Neural cell (in vitro differentiated cells): ENCODE data around the gene CERS5. TPM values are rescaled to one million over a fixed set of nuclear protein-coding genes. Genes with fewer than 3 reads are reported as not detected.

Source experiments
- H2AFZ ChIP-seq: fragments of 200-600, 300-800 bp; sonication (generic), shearing (Covaris generic); 2 replicates; pipeline ENCODE4 v1.6.0; 2014; ENCODE audit warnings: low read depth, mild to moderate bottlenecking, antibody characterized with exemption, low read length, moderate library complexity
- H3F3A ChIP-seq: fragments of 200-600 bp; shearing (Covaris generic); 2 replicates; pipeline ENCODE4 v1.6.1; 2016; ENCODE audit warnings: mild to moderate bottlenecking, moderate library complexity, mixed read lengths, antibody characterized with exemption, low read length; ENCODE audit not compliant: insufficient read depth, poor library complexity, severe bottlenecking
- H3K27ac ChIP-seq: fragments of 200-600, 300-800 bp; sonication (generic), shearing (Covaris generic); 2 replicates; pipeline ENCODE4 v1.5.1; 2014; ENCODE audit warnings: mild to moderate bottlenecking, low read length, moderate library complexity
- H3K27me3 ChIP-seq: fragments of 300-800, 200-600 bp; sonication (generic), shearing (Covaris generic); 2 replicates; pipeline ENCODE4 v1.6.0; 2014; ENCODE audit warnings: mild to moderate bottlenecking, low read depth, low read length, moderate library complexity; ENCODE audit not compliant: insufficient read depth
- H3K36me3 ChIP-seq: fragments of 300-800, 200-600 bp; sonication (generic), shearing (Covaris generic); 2 replicates; pipeline ENCODE4 v1.5.1; 2014; ENCODE audit warnings: mild to moderate bottlenecking, antibody characterized with exemption, low read length, moderate library complexity; ENCODE audit not compliant: insufficient read depth
- H3K4me2 ChIP-seq: fragments of 300-800, 200-600 bp; sonication (generic), shearing (Covaris generic); 2 replicates; pipeline ENCODE4 v1.6.0; 2014; ENCODE audit warnings: mild to moderate bottlenecking, low read length
- H3K4me3 ChIP-seq: fragments of 300-800, 200-600 bp; sonication (generic), shearing (Covaris generic); 2 replicates; pipeline ENCODE4 v1.5.1; 2014; ENCODE audit warnings: mild to moderate bottlenecking, low read length, moderate library complexity
- H3K79me2 ChIP-seq: fragments of 200-600 bp; shearing (Covaris generic); replicated peaks from 2 replicates; pipeline ENCODE4 v1.6.0; 2014; ENCODE audit warnings: mild to moderate bottlenecking, low read length, moderate library complexity; ENCODE audit not compliant: insufficient read depth
- H3K9ac ChIP-seq: fragments of 300-800, 200-600 bp; sonication (generic), shearing (Covaris generic); 2 replicates; pipeline ENCODE4 v1.6.1; 2016; ENCODE audit warnings: mild to moderate bottlenecking, low read length, mixed read lengths
- H3K9me2 ChIP-seq: fragments of 200-600 bp; shearing (Covaris generic); 2 replicates; pipeline ENCODE4 v1.6.1; 2016; ENCODE audit warnings: mild to moderate bottlenecking, low read length, mixed read lengths; ENCODE audit not compliant: insufficient read depth
- H3K9me3 ChIP-seq: fragments of 200-600, 300-800 bp; sonication (generic), shearing (Covaris generic); 2 replicates; pipeline ENCODE4 v1.6.1; 2016; ENCODE audit warnings: mild to moderate bottlenecking, mixed run types, low read length, moderate library complexity, mixed read lengths
- H4K20me1 ChIP-seq: fragments of 200-600 bp; shearing (Covaris generic); 2 replicates; pipeline ENCODE4 v1.6.1; 2016; ENCODE audit warnings: mild to moderate bottlenecking, mixed run types; ENCODE audit not compliant: insufficient read depth
- CTCF ChIP-seq: fragments of 450-650 bp; IDR thresholded peaks from 2 replicates; pipeline ENCODE4 v1.5.1; 2014; ENCODE audit warnings: antibody characterized with exemption, mild to moderate bottlenecking, moderate library complexity; ENCODE audit not compliant: poor library complexity, severe bottlenecking
- EP300 ChIP-seq: fragments of 450-650 bp; conservative IDR thresholded peaks from 2 replicates; pipeline ENCODE4 v1.6.1; 2014; ENCODE audit warnings: antibody characterized with exemption, mild to moderate bottlenecking, moderate library complexity; ENCODE audit not compliant: poor library complexity, severe bottlenecking
- EZH2 ChIP-seq: fragments of 200-600, 300-800 bp; shearing (Covaris generic), sonication (generic); IDR thresholded peaks from 2 replicates; pipeline ENCODE4 v1.6.1; 2014; ENCODE audit warnings: antibody characterized with exemption, low read length, borderline replicate concordance, mild to moderate bottlenecking; ENCODE audit not compliant: insufficient read depth, poor library complexity, severe bottlenecking
- MXI1 ChIP-seq: fragments of 450-650 bp; conservative IDR thresholded peaks from 2 replicates; pipeline ENCODE4 v1.6.1; 2014; ENCODE audit warnings: antibody characterized with exemption, mild to moderate bottlenecking; ENCODE audit not compliant: poor library complexity, severe bottlenecking
- RAD21 ChIP-seq: fragments of 450-650 bp; conservative IDR thresholded peaks from 2 replicates; pipeline ENCODE4 v1.6.1; 2014; ENCODE audit warnings: antibody characterized with exemption, mild to moderate bottlenecking, moderate library complexity
- SMC3 ChIP-seq: fragments of 450-650 bp; conservative IDR thresholded peaks from 2 replicates; pipeline ENCODE4 v1.6.1; 2014; ENCODE audit warnings: antibody characterized with exemption, mild to moderate bottlenecking, moderate library complexity; ENCODE audit not compliant: poor library complexity
- TAF1 ChIP-seq: IDR thresholded peaks from 2 replicates; pipeline ENCODE4 v1.6.1; 2012; ENCODE audit warnings: low read depth
- polyA plus RNA-seq: library from polyadenylated mRNA; depleted of rRNA; stranded (reverse); fragments of >200 nt; gene quantifications from 2 replicates; pipeline ENCODE4 v1.2.3, GENCODE V29; 2014
- TF ChIP-seq, protein P1 (sequence below): IDR thresholded peaks from 2 replicates; pipeline ENCODE4 v1.6.1; 2012; ENCODE audit warnings: borderline replicate concordance

CERS5 gene
- polyA plus RNA-seq, 1 donor from 2014 or later: 470 TPM

DNA sequence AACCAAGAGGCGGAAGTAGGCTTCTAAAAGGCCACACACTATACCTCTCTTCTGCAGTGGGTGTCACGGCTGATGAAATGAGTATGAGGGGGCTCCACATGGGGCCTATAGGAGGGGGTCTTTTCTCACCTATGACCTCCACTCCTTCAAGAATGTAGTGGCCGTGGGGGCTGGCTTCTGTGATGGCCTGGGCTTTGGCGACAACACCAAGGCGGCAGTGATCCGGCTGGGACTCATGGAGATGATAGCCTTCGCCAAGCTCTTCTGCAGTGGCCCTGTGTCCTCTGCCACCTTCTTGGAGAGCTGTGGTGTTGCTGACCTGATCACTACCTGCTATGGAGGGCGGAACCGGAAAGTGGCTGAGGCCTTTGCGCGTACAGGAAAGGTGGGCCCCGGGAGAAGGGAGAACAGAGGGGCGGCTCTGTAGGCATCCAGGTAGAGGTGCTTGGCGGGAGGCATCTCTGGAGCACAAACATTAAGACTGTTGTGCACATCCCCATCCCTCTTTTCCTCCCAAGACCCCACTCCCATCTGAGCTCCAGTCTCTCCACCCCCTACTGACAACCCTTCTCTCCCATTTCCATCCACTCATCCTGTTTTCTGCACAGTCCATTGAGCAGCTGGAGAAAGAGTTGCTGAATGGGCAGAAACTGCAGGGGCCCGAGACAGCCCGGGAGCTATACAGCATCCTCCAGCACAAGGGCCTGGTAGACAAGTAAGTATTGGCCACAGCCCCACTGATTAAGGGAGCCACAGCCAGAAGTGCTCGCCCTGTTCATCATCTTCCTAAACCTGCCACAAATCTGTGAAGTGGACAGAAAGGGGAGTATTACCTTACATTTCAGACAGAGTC lies 59.5 kb downstream of the CERS5 start:
- Histone ChIP-seq H3K9me2 (no peaks in the 10 kb centered on the region), H3K79me2 (no peaks in the 10 kb centered on the region), H3K4me3 (no peak overlapping the region), H3K9me3 (no peaks in the 10 kb centered on the region), H3K36me3 (no peaks in the 10 kb centered on the region), H2AFZ (no peak overlapping the region), H4K20me1 (no peaks in the 10 kb centered on the region), H3K27me3 (no peaks in the 10 kb centered on the region), H3F3A (no peaks in the 10 kb centered on the region), H3K27ac (no peak overlapping the region), H3K4me2 (no peak overlapping the region), H3K9ac (no peak overlapping the region)
- no peak for TF ChIP-seq TAF1
- TF ChIP-seq SMC3: no peak
- no peak for TF ChIP-seq MXI1
- no peak for TF ChIP-seq EZH2
- no peak for TF ChIP-seq EP300
- no peak for TF ChIP-seq RAD21

DNA sequence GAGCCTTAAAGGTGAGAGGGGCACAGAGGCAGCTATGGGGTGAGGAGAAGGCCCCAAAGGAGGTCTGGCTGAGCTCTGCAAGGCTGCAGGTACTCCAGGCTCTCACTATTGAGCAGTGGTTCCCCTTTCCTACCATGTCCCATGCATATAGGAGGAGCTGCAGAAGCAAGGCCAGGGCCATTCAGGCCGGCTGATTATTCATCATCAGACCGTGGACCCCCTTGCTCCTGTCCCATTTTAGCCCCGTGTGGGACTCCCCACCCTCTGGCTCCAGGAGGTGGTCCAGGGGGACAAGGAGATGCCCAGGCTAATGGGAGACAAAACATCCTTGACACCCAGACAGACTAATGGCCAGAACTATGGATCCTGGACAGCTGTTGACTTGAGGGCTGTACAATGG lies 60.3 kb downstream of the CERS5 start:
- H3K9me3 ChIP-seq: no peaks in the 10 kb centered on the region
- H3K9ac ChIP-seq: no peak overlapping the region
- no peak for TF ChIP-seq TAF1
- no peak overlapping the region for H3K4me3 ChIP-seq
- no peaks in the 10 kb centered on the region for H3K36me3 ChIP-seq
- peaks cover 4% of the 10 kb centered on the region for H3F3A ChIP-seq
- H2AFZ ChIP-seq: no peak overlapping the region
- no peaks in the 10 kb centered on the region for H3K79me2 ChIP-seq
- no peaks in the 10 kb centered on the region for H4K20me1 ChIP-seq
- no peaks in the 10 kb centered on the region for H3K9me2 ChIP-seq
- no peak overlapping the region for H3K4me2 ChIP-seq
- no peak overlapping the region for H3K27ac ChIP-seq
- H3K27me3 ChIP-seq: no peaks in the 10 kb centered on the region

DNA sequence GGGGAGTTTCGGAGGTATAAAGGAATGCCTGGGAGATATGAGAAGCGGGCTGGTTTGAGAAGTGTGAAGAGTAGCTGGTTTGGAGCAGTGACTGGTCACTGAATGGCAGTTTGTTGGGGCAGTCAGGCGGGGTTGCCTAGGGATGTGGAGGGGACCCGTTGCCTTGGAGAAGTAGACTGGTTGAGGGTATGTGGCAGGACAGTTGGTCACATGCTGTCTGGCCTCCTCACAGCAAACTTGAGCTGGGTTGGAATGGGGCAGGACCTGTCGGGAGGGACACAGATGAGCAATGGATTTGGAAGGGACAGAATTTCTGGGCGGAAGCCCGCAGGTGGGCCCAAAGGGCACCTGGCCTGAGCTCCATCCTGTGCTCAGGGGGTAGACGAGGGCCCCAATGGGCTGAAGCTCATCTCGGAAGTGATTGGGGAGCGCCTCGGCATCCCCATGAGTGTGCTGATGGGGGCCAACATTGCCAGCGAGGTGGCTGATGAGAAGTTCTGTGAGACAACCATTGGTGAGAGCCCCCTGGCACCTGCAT lies 61.2 kb downstream of the CERS5 start:
- Histone ChIP-seq H4K20me1 (no peaks in the 10 kb centered on the region), H3K9ac (no peak overlapping the region), H3K27me3 (no peaks in the 10 kb centered on the region), H3K4me3 (no peak overlapping the region), H3K4me2 (no peak overlapping the region), H3K9me3 (no peaks in the 10 kb centered on the region), H3K27ac (no peak overlapping the region), H3F3A (peaks cover 4% of the 10 kb centered on the region), H3K36me3 (no peaks in the 10 kb centered on the region), H3K79me2 (no peaks in the 10 kb centered on the region), H3K9me2 (no peaks in the 10 kb centered on the region), H2AFZ (no peak overlapping the region)
- TF ChIP-seq EP300 (no peak), RAD21 (no peak), MXI1 (no peak), CTCF (no peak)
- TF ChIP-seq, protein P1, sequence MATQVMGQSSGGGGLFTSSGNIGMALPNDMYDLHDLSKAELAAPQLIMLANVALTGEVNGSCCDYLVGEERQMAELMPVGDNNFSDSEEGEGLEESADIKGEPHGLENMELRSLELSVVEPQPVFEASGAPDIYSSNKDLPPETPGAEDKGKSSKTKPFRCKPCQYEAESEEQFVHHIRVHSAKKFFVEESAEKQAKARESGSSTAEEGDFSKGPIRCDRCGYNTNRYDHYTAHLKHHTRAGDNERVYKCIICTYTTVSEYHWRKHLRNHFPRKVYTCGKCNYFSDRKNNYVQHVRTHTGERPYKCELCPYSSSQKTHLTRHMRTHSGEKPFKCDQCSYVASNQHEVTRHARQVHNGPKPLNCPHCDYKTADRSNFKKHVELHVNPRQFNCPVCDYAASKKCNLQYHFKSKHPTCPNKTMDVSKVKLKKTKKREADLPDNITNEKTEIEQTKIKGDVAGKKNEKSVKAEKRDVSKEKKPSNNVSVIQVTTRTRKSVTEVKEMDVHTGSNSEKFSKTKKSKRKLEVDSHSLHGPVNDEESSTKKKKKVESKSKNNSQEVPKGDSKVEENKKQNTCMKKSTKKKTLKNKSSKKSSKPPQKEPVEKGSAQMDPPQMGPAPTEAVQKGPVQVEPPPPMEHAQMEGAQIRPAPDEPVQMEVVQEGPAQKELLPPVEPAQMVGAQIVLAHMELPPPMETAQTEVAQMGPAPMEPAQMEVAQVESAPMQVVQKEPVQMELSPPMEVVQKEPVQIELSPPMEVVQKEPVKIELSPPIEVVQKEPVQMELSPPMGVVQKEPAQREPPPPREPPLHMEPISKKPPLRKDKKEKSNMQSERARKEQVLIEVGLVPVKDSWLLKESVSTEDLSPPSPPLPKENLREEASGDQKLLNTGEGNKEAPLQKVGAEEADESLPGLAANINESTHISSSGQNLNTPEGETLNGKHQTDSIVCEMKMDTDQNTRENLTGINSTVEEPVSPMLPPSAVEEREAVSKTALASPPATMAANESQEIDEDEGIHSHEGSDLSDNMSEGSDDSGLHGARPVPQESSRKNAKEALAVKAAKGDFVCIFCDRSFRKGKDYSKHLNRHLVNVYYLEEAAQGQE: no peak
